K562 (cell line): ENCODE results near the gene CBFA2T3. TPM values are rescaled to one million over a fixed set of nuclear protein-coding genes. Genes with fewer than 3 reads are reported as not detected.
A peak's percentile ranks its signal among the peaks of the same experiment; 100 is the strongest.

Experiments
- ARID2 ChIP-seq: fragments of 450-650 bp; IDR thresholded peaks from 2 replicates; pipeline ENCODE4 v1.6.1; 2017; ENCODE audit warnings: antibody characterized with exemption, mild to moderate bottlenecking
- ARNT ChIP-seq, 2 experiments: fragments of 450-650 bp; IDR thresholded peaks; 2 replicates each; pipeline ENCODE4 v1.6.1; 2016; ENCODE audit warnings: mild to moderate bottlenecking in 1 of 2
- CBX5 ChIP-seq: IDR thresholded peaks from 2 replicates; pipeline ENCODE4 v1.6.1; 2014; ENCODE audit warnings: low read depth, borderline replicate concordance
- CCAR2 ChIP-seq: fragments of 200-400 bp; formaldehyde crosslinking; IDR thresholded peaks from 2 replicates; pipeline ENCODE4 v1.6.1; 2017; ENCODE audit warnings: mild to moderate bottlenecking, low read depth, low read length
- CHD1 ChIP-seq: fragments of 200-600 bp; sonication (generic); IDR thresholded peaks from one replicate; pipeline ENCODE4 v1.6.1; 2012; ENCODE audit warnings: mild to moderate bottlenecking, moderate library complexity, low read length, inconsistent platforms
- E2F4 ChIP-seq: sonication (generic); formaldehyde crosslinking; IDR thresholded peaks from 2 replicates; pipeline ENCODE4 v1.8.0; 2022; ENCODE audit warnings: mild to moderate bottlenecking, low read depth, missing genetic modification reagents
- FOSL1 ChIP-seq: fragments of 200-800 bp; sonication (Bioruptor generic); conservative IDR thresholded peaks from 2 replicates; pipeline ENCODE4 v1.6.1; 2016; ENCODE audit warnings: missing genetic modification characterization, missing compliant biosample characterization
- GABPB1 ChIP-seq: sonication (generic); formaldehyde crosslinking; IDR thresholded peaks from 2 replicates; pipeline ENCODE4 v1.8.0; 2022; ENCODE audit warnings: mild to moderate bottlenecking, missing genetic modification reagents
- LARP7 ChIP-seq: fragments of 450-650 bp; IDR thresholded peaks from 2 replicates; pipeline ENCODE4 v1.6.1; 2016
- NR2C2 ChIP-seq, 2 experiments: fragments of 200-800 bp in 1 of 2; sonication (Bioruptor generic) in 1 of 2; sonication (generic) in 1 of 2; formaldehyde crosslinking in 1 of 2; IDR thresholded peaks; 2 replicates each; pipeline versions ENCODE4 v1.6.1 to v1.8.0; 2016 to 2022; ENCODE audit warnings: mild to moderate bottlenecking in 1 of 2, missing compliant biosample characterization in 1 of 2, missing genetic modification characterization in 1 of 2, missing genetic modification reagents in 1 of 2
- NR4A1 ChIP-seq, 2 experiments: fragments of 250-450 bp in 1 of 2; fragments of 450-650 bp in 1 of 2; sonication (Bioruptor Pico) in 1 of 2; IDR thresholded peaks; 2 replicates each; pipeline versions ENCODE4 v1.4.0 to v1.6.1; 2016 to 2020; ENCODE audit warnings: mild to moderate bottlenecking in 2 of 2, missing compliant biosample characterization in 1 of 2, missing genetic modification characterization in 1 of 2, moderate library complexity in 1 of 2
- POLR2G ChIP-seq: fragments of 200-400 bp; formaldehyde crosslinking; IDR thresholded peaks from 2 replicates; pipeline ENCODE4 v1.6.1; 2017; ENCODE audit warnings: low read depth, mild to moderate bottlenecking, antibody characterized with exemption, low read length, moderate library complexity
- POU5F1 ChIP-seq: fragments of 150-350 bp; IDR thresholded peaks from 2 replicates; pipeline ENCODE4 v1.6.1; 2014; ENCODE audit warnings: borderline replicate concordance, low read length, low read depth, mild to moderate bottlenecking; ENCODE audit not compliant: partially characterized antibody
- PURB ChIP-seq: sonication (generic); formaldehyde crosslinking; IDR thresholded peaks from 2 replicates; pipeline ENCODE4 v1.9.0; 2021; ENCODE audit warnings: low read depth, mild to moderate bottlenecking, missing genetic modification reagents
- SAP30 ChIP-seq: fragments of 200-600 bp; sonication (generic); IDR thresholded peaks from 2 replicates; pipeline ENCODE4 v1.6.1; 2012; ENCODE audit warnings: borderline replicate concordance, low read depth, mild to moderate bottlenecking, moderate library complexity, low read length, control low read depth, inconsistent platforms; ENCODE audit not compliant: insufficient read depth, poor library complexity, severe bottlenecking
- SIN3A ChIP-seq, 2 experiments: fragments of 150-350 bp in 1 of 2; IDR thresholded peaks; 2 replicates each; pipeline ENCODE4 v1.6.1; 2011 to 2016; ENCODE audit warnings: borderline replicate concordance in 2 of 2, low read depth in 2 of 2, low read length in 2 of 2, mild to moderate bottlenecking in 2 of 2, moderate library complexity in 2 of 2; ENCODE audit not compliant: control insufficient read depth in 1 of 2
- SRF ChIP-seq, 2 experiments: fragments of 250-450, 450-650 bp in 1 of 2; sonication (Bioruptor Pico) in 1 of 2; sonication (generic) in 1 of 2; formaldehyde crosslinking; IDR thresholded peaks; 2 replicates each; pipeline versions ENCODE4 v1.5.0 to v1.5.1; 2020 to 2022; ENCODE audit warnings: mild to moderate bottlenecking in 1 of 2, missing genetic modification reagents in 1 of 2
- TAF1 ChIP-seq: IDR thresholded peaks from 2 replicates; pipeline ENCODE4 v1.6.1; 2011; ENCODE audit warnings: mild to moderate bottlenecking, low read length, moderate library complexity; ENCODE audit not compliant: insufficient read depth, control insufficient read depth, severe bottlenecking; ENCODE audit errors: extremely low read depth
- TAF9B ChIP-seq: fragments of 450-650 bp; IDR thresholded peaks from 2 replicates; pipeline ENCODE4 v1.6.1; 2018; ENCODE audit warnings: mild to moderate bottlenecking; ENCODE audit not compliant: partially characterized antibody
- ZBTB7A ChIP-seq: IDR thresholded peaks from 2 replicates; pipeline ENCODE4 v1.6.1; 2011; ENCODE audit warnings: low read depth, mild to moderate bottlenecking, low read length, moderate library complexity, borderline replicate concordance; ENCODE audit not compliant: control insufficient read depth
- ZNF23 ChIP-seq: fragments of 250-450 bp; sonication (Bioruptor Pico); IDR thresholded peaks from 2 replicates; pipeline ENCODE4 v1.4.0; 2020; ENCODE audit warnings: mild to moderate bottlenecking
- ZNF24 ChIP-seq: fragments of 450-650 bp; IDR thresholded peaks from 2 replicates; pipeline ENCODE4 v1.6.1; 2016
- ZNF431 ChIP-seq: sonication (generic); formaldehyde crosslinking; IDR thresholded peaks from 2 replicates; pipeline ENCODE4 v1.8.0; 2022; ENCODE audit warnings: mild to moderate bottlenecking, missing genetic modification reagents
- ZNF785 ChIP-seq: fragments of 250-450 bp; sonication (Bioruptor Pico); IDR thresholded peaks from 2 replicates; pipeline ENCODE4 v1.4.0; 2020; ENCODE audit warnings: mild to moderate bottlenecking
- polyA plus RNA-seq, 8 experiments: library from polyadenylated mRNA; depleted of rRNA in 4 of 8; stranded (reverse) in 5 of 8; unstranded in 3 of 8; fragments of >200 nt; fragmentation: Nextera tagmentation in 2 of 8; fragmentation: Illumina TruSeq in 1 of 8; extraction: Ambion mirVana in 2 of 8; extraction: Trizol in 1 of 8; gene quantifications; 2 replicates each; pipeline versions ENCODE4 v1.2.1 to v1.2.3, GENCODE V29; 2011 to 2014; ENCODE audit warnings: inconsistent platforms in 1 of 8, missing spikeins in 1 of 8
- total RNA-seq, 7 experiments: library from RNA; depleted of rRNA in 6 of 7; stranded (reverse); fragments of >200 nt in 6 of 7; fragmentation: Illumina TruSeq in 2 of 7; extraction: Trizol in 2 of 7; gene quantifications; 2 replicates each; pipeline versions ENCODE4 v1.2.1 to v1.2.3, GENCODE V29; 2011 to 2021; ENCODE audit warnings: low replicate concordance in 1 of 7
- TF ChIP-seq, protein P1 (sequence below): fragments of 250-450 bp; sonication (Bioruptor Pico); IDR thresholded peaks from 2 replicates; pipeline ENCODE4 v1.5.0; 2021

CBFA2T3 gene
- total and polyA plus RNA-seq, 9 of the 15 experiments (the other 6 are each of a cell fraction or from before 2014, with no cell fraction given), result 2.3 to 145 (median 6.7) TPM

GRCh38 chr16:88974080-88974915 is 2.7 kb downstream of the CBFA2T3 start (continued):
- TF ChIP-seq PURB (no peak), CBX5 (no peak), GABPB1 (CRISPR knock-in tag) (no peak), E2F4 (CRISPR knock-in tag) (no peak), FOSL1 (tag) (no peak), POLR2G (0 out of 2 replicates have a peak, but pooled peaks have one; percentile 4), SAP30 (peak; percentile 21), POU5F1 (no peak), TAF1 (peak; percentile 37), SIN3A (IDR thresholded peaks at IDR 0.05; ENCODE audit: borderline replicate concordance in 2 of 2, control insufficient read depth in 1 of 2, low read depth in 2 of 2, low read length in 2 of 2) (0 out of 4 replicates have a peak, but pooled peaks of 1 of the 2 experiments have one; percentile 2), NR4A1 (CRISPR knock-in tag; IDR thresholded peaks at IDR 0.05) (no peak), NR4A1 (tag; IDR thresholded peaks at IDR 0.05) (no peak), CCAR2 (no peak), SRF (CRISPR knock-in tag; IDR thresholded peaks at IDR 0.05) (no peak), TAF9B (no peak), LARP7 (no peak), ARNT (IDR thresholded peaks at IDR 0.05) (no peak), ARID2 (no peak), ZBTB7A (peak; percentile 53; the same call in 1 of the 2 replicates), ZNF23 (CRISPR knock-in tag) (no peak), NR2C2 (CRISPR knock-in tag; IDR thresholded peaks at IDR 0.05) (no peak), NR2C2 (tag; IDR thresholded peaks at IDR 0.05) (peak; percentile 33; the same call in 1 of the 2 replicates), ZNF785 (CRISPR knock-in tag) (no peak), ZNF24 (no peak), CHD1 (peak; percentile 84), ZNF431 (CRISPR knock-in tag) (no peak)
- TF ChIP-seq, protein P1, sequence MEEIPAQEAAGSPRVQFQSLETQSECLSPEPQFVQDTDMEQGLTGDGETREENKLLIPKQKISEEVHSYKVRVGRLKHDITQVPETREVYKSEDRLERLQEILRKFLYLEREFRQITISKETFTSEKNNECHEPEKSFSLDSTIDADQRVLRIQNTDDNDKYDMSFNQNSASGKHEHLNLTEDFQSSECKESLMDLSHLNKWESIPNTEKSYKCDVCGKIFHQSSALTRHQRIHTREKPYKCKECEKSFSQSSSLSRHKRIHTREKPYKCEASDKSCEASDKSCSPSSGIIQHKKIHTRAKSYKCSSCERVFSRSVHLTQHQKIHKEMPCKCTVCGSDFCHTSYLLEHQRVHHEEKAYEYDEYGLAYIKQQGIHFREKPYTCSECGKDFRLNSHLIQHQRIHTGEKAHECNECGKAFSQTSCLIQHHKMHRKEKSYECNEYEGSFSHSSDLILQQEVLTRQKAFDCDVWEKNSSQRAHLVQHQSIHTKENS (CRISPR knock-in tag), result no peak
